ENCODE results near the gene QSOX2.

Gene QSOX2

DNA sequence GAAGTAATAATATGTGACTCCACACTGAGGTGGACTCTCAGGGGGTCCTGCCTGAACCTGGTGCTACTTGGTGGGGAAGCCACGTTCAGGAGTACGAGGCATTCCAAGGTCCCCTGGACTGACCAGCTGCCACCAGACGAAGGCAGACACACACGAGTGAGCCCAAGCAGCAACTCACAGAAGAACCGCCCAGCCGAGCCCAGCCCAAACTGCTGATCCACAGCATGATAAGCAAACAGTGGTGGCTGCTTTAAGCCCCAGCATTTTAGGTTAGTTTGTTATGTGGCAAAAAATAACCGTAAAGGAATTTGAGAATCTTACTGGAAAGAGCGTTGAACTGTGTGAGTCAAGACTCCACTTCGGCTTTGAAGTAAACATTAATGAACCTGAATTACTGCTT lies 31.9 kb downstream of the QSOX2 start:
- no peak for FAIRE-seq

DNA sequence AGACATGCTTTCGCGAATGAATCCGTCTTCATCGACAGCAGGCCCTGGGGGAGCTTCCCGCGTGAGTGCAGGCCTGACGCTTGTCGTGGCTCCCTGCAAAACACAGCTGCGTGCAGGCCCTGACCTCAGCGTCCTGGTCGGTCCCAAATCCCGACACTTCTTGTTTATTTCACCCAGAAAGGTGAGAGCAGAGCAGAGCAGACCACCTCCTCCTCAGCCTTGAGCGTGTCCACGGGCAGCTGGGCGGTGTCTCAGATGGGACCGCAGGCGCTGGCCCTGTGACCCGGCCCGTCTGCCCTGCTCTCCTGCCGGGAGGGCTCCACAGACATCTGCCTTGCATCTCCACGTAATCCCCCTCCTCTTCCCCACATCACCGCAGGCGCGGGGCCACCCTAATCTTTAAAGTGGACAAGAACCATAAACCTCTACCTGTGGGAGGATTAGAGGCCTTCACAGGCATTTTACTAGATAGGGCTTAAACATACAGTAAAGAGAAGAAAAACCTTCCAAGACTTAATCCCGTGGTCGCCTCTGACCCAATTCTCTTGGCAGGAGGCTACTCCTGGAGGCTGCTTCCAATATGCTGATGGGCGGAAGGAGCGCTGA lies 33.2 kb downstream of the QSOX2 start:
- no peak for FAIRE-seq

- FAIRE-seq = no peak
Observed at GRCh38 chr9:136211441-136212344, 33.9 kb downstream of the QSOX2 start.

GRCh38 chr9:136211006-136211405 lies 34.6 kb downstream of the QSOX2 start:
- FAIRE-seq = no peak

DNA sequence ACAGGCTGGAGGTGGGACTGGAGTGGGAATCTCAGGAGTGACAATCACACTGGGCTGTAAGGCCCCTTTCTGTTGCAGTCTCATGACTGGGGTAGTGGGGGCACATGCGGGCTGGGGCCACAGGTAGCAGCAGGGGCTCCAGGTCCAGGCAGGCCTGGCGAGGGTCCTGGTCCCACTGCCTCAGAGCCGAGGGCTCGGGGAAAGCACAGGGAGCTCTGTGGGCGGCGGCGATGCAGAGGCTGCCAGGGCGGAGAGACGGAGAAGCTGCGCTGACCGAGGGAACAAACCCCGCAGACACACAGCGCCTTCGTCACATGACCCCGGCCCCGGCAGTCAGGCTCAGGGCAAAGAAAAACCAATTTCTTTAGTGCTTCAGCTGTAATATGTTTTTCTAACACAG lies 35.3 kb downstream of the QSOX2 start:
- no peak for FAIRE-seq

GRCh38 chr9:136209786-136210185 lies 35.8 kb downstream of the QSOX2 start:
- no peak for FAIRE-seq

GRCh38 chr9:136209232-136209631 lies 36.4 kb downstream of the QSOX2 start:
- FAIRE-seq = no peak

DNA sequence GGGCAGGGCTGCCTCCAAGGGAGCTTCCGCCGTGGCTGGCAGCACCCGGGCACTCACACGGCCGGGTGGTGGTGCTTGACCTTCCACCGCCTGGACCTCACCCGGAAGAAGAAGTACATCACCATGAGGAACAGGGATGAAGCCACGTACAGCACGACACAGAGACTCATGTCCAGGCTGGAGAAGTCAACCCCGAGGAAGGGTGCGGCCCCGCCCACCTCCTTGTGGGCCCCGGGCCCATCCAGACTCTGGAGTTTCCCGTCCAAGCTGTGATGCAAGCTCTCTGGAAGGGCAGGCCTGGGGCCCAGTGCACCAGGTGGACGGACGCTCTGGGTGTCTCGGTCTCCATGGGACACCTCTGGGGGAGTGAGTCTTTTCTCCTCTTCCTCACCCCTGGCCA lies 36.9 kb downstream of the QSOX2 start:
- no peak for FAIRE-seq

DNA sequence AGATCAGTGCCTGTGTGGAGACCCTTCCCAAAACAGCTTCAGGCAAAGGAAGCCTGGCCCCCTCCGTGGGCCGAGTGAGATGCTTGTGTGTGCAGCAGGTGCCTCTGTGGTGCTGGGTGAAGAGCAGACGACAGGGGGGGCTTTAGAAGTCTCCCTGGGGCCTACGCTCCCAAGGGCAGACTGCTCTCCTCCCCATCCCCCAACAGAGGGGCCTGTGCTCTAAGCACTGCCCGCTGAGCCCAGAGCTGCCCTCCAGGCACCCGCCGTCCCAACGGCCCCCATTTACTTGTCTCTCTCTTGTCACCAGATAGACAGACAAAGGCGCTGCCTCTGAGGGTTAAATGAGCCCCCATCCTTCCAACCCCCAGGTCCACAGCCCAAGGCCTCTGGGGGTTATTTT lies 38.0 kb downstream of the QSOX2 start:
- no peak for FAIRE-seq

DNA sequence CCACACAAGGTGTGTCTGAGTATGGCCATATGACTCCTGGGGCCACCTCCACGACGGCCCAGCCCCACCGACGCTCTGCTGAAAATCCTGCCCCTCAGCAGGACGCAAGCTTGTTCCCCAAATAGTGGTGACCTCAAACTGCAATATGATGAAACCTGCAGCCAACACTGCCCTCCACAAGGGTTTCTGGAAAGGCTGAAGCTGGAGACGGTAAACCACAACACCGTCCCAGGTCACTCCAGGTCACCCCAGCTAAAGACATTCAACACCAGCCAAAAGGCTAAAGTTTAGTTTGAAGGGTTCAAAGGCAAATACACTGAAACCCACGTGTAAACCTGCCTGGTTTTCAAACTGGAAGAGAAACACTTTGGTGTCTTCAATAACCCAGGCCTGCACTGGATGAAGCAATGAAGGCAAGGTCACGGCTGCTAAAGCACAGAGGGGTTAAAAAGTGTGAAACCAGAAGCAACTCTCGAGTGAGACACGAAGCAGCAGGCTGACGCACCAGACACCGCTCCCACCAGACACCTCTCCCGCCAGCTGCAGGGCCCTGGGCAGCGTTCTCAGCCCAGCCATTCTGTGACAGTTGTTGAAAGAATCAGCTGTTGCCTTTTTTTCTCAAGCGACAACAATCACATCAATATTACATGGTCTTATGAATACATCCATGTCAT lies 38.9 kb downstream of the QSOX2 start:
- FAIRE-seq = no peak

- FAIRE-seq = no peak
Observed at GRCh38 chr9:136205707-136205992, 40.0 kb downstream of the QSOX2 start.

- no peak for FAIRE-seq
Observed at GRCh38 chr9:136204838-136205706, 40.5 kb downstream of the QSOX2 start, which contains the start of gene LHX3. LHX3 (minus strand) TSS chr9:136205128; CDS start chr9:136205012, 116 bp downstream.

DNA sequence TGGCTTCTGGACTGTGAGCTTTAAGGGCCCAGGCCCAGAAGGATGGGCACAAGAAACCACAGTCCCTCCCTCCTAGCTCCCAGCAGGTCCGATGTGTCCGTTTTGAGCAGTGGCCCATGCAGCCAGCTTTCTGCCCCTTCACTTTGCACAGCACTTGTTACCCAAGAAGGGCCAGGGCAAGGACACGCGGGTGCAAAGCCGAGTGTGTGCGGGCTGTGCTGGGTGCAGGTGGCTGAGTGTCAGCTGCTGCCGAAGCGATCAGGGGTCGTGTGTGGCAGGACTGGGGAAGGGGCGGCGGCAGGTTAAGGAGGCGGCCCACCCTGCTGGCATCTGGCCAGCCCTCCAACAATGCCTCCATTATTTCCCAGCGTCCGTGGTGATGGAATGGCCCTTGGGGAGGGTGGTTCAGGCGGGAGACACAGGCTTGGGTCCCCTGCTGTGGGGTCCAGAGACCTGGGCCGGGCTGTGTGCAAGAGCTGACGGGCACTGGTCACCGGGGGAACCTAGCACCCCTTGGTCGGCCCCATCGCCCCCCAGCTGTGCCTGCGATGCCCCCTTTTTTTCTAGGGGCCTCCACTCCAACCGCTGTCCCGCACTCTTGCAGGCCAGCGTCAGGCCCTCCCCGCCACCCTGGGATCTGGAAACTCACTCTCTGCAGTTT lies 41.3 kb downstream of the QSOX2 start:
- FAIRE-seq = no peak

GRCh38 chr9:136203408-136204144 lies 42.0 kb downstream of the QSOX2 start:
- no peak for FAIRE-seq

DNA sequence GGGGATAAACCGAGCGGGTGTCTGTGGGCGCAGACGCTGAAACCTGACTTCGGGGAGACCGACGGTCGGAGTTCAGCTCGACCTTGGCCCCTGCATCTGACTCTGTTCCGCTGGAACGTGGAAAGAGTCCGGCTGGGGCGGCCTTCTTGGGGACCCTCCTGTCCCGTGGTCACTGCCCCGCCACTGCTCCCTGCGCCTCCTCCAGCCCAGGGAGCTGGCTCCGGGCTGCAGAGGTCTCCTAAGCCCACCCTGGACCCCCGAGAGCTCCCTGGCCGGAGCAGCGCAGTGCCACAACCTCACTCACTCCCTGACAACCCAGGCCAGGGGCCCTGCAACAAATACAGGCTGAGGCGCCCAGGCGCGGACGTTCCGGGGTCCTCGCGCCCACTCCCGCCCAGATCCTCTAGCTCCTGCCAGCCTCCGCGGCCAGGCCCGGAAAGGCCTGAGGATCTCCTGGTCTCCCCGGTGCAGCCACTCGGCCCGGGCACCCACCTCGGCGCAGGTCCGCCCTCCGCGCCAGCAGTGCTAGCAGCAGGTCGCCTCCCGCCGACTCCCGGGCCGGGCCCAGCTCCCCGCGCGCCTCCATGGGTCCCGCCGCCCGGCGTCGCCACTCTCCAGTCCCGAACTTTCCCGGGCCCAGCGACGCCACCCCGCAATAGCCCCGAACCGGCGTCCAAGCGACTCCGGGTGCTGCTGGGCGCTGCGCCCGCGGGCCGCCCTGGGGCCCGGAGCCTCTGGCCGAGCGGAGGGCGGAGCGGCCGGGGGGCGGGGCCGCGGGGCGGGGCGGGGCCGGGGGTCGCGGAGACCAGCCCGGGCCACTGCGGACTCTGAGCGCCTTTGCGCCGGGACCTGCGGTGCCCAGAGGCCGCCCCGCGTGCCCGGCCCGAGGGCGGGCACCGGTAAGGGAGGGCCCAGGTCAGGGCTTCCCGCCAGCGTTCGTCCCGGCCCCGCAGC lies 42.9 kb downstream of the QSOX2 start:
- no peak for FAIRE-seq

- FAIRE-seq = no peak
Observed at GRCh38 chr9:136201609-136202453, 43.8 kb downstream of the QSOX2 start.

GRCh38 chr9:136201174-136201573 lies 44.4 kb downstream of the QSOX2 start:
- no peak for FAIRE-seq

- FAIRE-seq = no peak
Observed at GRCh38 chr9:136200424-136200823, 45.2 kb downstream of the QSOX2 start.

Data from G401.6 (cell line).